HepG2 (cell line): ENCODE data around the gene ATG2A. TPM values are rescaled to one million over a fixed set of nuclear protein-coding genes. Genes with fewer than 3 reads are reported as not detected.

ENCODE experiments used
- CBX2 ChIP-seq, 2 experiments: fragments of 200-600 bp in 1 of 2; sonication (generic); formaldehyde crosslinking in 1 of 2; IDR thresholded peaks; 2 replicates each; pipeline versions ENCODE4 v1.7.0 to v1.8.1; 2018 to 2022; ENCODE audit warnings: low read depth in 2 of 2, low read length in 1 of 2, mild to moderate bottlenecking in 1 of 2, missing genetic modification reagents in 1 of 2
- HNRNPLL ChIP-seq: fragments of 200-400 bp; formaldehyde crosslinking; IDR thresholded peaks from 2 replicates; pipeline ENCODE4 v1.6.1; 2017; ENCODE audit warnings: mild to moderate bottlenecking, low read depth, low read length; ENCODE audit not compliant: poor library complexity, severe bottlenecking
- HOXA9 ChIP-seq: sonication (generic); formaldehyde crosslinking; IDR thresholded peaks from 2 replicates; pipeline ENCODE4 v1.8.1; 2022; ENCODE audit warnings: missing genetic modification reagents, mild to moderate bottlenecking, moderate library complexity, borderline replicate concordance
- JUND ChIP-seq: sonication (generic); formaldehyde crosslinking; IDR thresholded peaks from 2 replicates; pipeline ENCODE4 v1.8.0; 2022; ENCODE audit warnings: mild to moderate bottlenecking, missing genetic modification reagents
- MAF1 ChIP-seq: sonication (generic); formaldehyde crosslinking; IDR thresholded peaks from 2 replicates; pipeline ENCODE4 v1.5.0; 2020; ENCODE audit warnings: missing genetic modification reagents, borderline replicate concordance
- ZFP36 ChIP-seq: fragments of 150-350 bp; IDR thresholded peaks from 2 replicates; pipeline ENCODE4 v1.6.1; 2018; ENCODE audit warnings: borderline replicate concordance, low read length, low read depth; ENCODE audit not compliant: partially characterized antibody
- ZNF737 ChIP-seq: sonication (generic); formaldehyde crosslinking; IDR thresholded peaks from 2 replicates; pipeline ENCODE4 v1.5.0; 2020; ENCODE audit warnings: missing genetic modification reagents, mild to moderate bottlenecking, borderline replicate concordance
- polyA plus RNA-seq, 8 experiments: library from polyadenylated mRNA; depleted of rRNA in 3 of 8; stranded (reverse) in 7 of 8; unstranded in 1 of 8; fragments of >200 nt; fragmentation: Illumina TruSeq in 4 of 8; extraction: Trizol in 4 of 8; gene quantifications; 2 replicates each; pipeline versions ENCODE4 v1.2.1 to v1.2.3, GENCODE V29; 2011 to 2016; ENCODE audit warnings: low read depth in 4 of 8, missing spikeins in 1 of 8, mixed read lengths in 1 of 8; ENCODE audit not compliant: insufficient read depth in 1 of 8
- total RNA-seq, 5 experiments: library from RNA; depleted of rRNA; stranded (reverse); fragments of >200 nt; fragmentation: Illumina TruSeq; extraction: Trizol; gene quantifications; 2 replicates each; pipeline ENCODE4 v1.2.3, GENCODE V29; 2016; ENCODE audit warnings: low read depth in 1 of 5
- TF ChIP-seq, protein P1 (sequence below): sonication (generic); formaldehyde crosslinking; IDR thresholded peaks from 2 replicates; pipeline ENCODE4 v1.5.0; 2020; ENCODE audit warnings: mild to moderate bottlenecking, missing genetic modification reagents, borderline replicate concordance
- TF ChIP-seq, protein P2 (sequence below): IDR thresholded peaks from 2 replicates; pipeline ENCODE4 v1.6.1; 2016; ENCODE audit warnings: low read depth, control low read depth
- TF ChIP-seq, protein P3 (sequence below): sonication (generic); formaldehyde crosslinking; IDR thresholded peaks from 2 replicates; pipeline ENCODE4 v1.5.0; 2020; ENCODE audit warnings: mild to moderate bottlenecking, missing genetic modification reagents, moderate library complexity
- TF ChIP-seq, protein P4 (sequence below): sonication (generic); formaldehyde crosslinking; IDR thresholded peaks from 2 replicates; pipeline ENCODE4; 2020; ENCODE audit warnings: missing genetic modification reagents, mild to moderate bottlenecking, borderline replicate concordance
- TF ChIP-seq, protein P5 (sequence below): sonication (generic); formaldehyde crosslinking; IDR thresholded peaks from 2 replicates; pipeline ENCODE4 v1.9.0; 2021; ENCODE audit warnings: missing genetic modification reagents, borderline replicate concordance

ATG2A gene
- total and polyA plus RNA-seq, 2 of the 13 experiments (the other 11 are each of a cell fraction or from before 2014, with no cell fraction given) = 6.7 to 8.0 TPM

DNA sequence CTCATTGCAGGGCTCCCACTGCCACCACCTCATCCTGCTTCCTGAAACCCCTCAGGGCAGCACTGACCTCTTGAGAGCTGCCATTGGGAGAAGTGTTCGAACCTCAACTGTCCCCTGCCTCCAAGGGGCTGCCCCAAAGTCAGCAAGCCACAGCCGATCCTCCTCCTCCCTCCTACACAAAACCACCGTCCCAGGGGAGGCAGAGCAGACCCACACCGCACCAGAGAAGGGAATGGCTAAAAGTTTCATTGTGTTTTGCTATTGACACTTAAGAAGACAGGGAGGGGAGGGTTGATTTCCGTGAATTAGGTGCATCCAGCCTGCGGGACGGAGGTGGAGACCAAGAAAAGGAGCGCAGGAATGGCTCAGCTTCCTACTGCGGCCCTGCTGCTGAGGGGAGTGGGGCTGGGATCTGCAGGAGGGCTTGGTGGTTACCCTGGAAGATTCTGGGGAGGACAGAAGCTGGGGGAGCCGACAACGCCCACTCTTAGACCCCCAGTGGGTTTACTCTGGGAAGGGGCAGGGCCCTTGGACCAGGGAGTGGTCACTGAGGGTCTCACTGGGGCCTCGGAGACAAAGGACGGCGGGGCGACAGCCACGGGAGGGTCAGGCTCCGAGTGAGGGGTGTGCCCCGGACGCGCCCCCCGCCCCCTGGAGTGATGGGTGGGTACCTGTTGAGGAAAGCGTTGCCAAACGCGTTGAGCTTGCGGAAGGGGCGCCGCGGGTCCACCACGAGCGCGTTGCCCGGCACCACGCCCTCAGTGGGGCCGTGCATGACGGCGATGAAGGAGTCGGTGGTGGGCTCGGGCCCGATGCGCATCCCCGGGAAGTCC lies 39.4 kb downstream of the ATG2A start (continued):
- TF ChIP-seq, protein P1, sequence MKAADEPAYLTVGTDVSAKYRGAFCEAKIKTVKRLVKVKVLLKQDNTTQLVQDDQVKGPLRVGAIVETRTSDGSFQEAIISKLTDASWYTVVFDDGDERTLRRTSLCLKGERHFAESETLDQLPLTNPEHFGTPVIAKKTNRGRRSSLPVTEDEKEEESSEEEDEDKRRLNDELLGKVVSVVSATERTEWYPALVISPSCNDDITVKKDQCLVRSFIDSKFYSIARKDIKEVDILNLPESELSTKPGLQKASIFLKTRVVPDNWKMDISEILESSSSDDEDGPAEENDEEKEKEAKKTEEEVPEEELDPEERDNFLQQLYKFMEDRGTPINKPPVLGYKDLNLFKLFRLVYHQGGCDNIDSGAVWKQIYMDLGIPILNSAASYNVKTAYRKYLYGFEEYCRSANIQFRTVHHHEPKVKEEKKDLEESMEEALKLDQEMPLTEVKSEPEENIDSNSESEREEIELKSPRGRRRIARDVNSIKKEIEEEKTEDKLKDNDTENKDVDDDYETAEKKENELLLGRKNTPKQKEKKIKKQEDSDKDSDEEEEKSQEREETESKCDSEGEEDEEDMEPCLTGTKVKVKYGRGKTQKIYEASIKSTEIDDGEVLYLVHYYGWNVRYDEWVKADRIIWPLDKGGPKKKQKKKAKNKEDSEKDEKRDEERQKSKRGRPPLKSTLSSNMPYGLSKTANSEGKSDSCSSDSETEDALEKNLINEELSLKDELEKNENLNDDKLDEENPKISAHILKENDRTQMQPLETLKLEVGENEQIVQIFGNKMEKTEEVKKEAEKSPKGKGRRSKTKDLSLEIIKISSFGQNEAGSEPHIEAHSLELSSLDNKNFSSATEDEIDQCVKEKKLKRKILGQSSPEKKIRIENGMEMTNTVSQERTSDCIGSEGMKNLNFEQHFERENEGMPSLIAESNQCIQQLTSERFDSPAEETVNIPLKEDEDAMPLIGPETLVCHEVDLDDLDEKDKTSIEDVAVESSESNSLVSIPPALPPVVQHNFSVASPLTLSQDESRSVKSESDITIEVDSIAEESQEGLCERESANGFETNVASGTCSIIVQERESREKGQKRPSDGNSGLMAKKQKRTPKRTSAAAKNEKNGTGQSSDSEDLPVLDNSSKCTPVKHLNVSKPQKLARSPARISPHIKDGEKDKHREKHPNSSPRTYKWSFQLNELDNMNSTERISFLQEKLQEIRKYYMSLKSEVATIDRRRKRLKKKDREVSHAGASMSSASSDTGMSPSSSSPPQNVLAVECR (CRISPR knock-in tag) = no peak
- TF ChIP-seq ZFP36 (no peak), JUND (CRISPR knock-in tag) (no peak), HOXA9 (CRISPR knock-in tag) (no peak), HNRNPLL (peak; percentile 4), CBX2 (IDR thresholded peaks at IDR 0.05; ENCODE audit: low read depth, low read length) (no peak), CBX2 (CRISPR knock-in tag; IDR thresholded peaks at IDR 0.05; ENCODE audit: low read depth) (0 out of 2 replicates have a peak, but pooled peaks have one; percentile 41), MAF1 (CRISPR knock-in tag) (0 out of 2 replicates have a peak, but pooled peaks have one; percentile 45), ZNF737 (CRISPR knock-in tag) (no peak)
- TF ChIP-seq, protein P2, sequence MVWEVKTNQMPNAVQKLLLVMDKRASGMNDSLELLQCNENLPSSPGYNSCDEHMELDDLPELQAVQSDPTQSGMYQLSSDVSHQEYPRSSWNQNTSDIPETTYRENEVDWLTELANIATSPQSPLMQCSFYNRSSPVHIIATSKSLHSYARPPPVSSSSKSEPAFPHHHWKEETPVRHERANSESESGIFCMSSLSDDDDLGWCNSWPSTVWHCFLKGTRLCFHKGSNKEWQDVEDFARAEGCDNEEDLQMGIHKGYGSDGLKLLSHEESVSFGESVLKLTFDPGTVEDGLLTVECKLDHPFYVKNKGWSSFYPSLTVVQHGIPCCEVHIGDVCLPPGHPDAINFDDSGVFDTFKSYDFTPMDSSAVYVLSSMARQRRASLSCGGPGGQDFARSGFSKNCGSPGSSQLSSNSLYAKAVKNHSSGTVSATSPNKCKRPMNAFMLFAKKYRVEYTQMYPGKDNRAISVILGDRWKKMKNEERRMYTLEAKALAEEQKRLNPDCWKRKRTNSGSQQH (CRISPR knock-in tag) = no peak
- TF ChIP-seq, protein P3, sequence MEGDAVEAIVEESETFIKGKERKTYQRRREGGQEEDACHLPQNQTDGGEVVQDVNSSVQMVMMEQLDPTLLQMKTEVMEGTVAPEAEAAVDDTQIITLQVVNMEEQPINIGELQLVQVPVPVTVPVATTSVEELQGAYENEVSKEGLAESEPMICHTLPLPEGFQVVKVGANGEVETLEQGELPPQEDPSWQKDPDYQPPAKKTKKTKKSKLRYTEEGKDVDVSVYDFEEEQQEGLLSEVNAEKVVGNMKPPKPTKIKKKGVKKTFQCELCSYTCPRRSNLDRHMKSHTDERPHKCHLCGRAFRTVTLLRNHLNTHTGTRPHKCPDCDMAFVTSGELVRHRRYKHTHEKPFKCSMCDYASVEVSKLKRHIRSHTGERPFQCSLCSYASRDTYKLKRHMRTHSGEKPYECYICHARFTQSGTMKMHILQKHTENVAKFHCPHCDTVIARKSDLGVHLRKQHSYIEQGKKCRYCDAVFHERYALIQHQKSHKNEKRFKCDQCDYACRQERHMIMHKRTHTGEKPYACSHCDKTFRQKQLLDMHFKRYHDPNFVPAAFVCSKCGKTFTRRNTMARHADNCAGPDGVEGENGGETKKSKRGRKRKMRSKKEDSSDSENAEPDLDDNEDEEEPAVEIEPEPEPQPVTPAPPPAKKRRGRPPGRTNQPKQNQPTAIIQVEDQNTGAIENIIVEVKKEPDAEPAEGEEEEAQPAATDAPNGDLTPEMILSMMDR (CRISPR knock-in tag) = no peak
- TF ChIP-seq, protein P4, sequence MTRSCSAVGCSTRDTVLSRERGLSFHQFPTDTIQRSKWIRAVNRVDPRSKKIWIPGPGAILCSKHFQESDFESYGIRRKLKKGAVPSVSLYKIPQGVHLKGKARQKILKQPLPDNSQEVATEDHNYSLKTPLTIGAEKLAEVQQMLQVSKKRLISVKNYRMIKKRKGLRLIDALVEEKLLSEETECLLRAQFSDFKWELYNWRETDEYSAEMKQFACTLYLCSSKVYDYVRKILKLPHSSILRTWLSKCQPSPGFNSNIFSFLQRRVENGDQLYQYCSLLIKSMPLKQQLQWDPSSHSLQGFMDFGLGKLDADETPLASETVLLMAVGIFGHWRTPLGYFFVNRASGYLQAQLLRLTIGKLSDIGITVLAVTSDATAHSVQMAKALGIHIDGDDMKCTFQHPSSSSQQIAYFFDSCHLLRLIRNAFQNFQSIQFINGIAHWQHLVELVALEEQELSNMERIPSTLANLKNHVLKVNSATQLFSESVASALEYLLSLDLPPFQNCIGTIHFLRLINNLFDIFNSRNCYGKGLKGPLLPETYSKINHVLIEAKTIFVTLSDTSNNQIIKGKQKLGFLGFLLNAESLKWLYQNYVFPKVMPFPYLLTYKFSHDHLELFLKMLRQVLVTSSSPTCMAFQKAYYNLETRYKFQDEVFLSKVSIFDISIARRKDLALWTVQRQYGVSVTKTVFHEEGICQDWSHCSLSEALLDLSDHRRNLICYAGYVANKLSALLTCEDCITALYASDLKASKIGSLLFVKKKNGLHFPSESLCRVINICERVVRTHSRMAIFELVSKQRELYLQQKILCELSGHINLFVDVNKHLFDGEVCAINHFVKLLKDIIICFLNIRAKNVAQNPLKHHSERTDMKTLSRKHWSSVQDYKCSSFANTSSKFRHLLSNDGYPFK (CRISPR knock-in tag) = no peak
- TF ChIP-seq, protein P5, sequence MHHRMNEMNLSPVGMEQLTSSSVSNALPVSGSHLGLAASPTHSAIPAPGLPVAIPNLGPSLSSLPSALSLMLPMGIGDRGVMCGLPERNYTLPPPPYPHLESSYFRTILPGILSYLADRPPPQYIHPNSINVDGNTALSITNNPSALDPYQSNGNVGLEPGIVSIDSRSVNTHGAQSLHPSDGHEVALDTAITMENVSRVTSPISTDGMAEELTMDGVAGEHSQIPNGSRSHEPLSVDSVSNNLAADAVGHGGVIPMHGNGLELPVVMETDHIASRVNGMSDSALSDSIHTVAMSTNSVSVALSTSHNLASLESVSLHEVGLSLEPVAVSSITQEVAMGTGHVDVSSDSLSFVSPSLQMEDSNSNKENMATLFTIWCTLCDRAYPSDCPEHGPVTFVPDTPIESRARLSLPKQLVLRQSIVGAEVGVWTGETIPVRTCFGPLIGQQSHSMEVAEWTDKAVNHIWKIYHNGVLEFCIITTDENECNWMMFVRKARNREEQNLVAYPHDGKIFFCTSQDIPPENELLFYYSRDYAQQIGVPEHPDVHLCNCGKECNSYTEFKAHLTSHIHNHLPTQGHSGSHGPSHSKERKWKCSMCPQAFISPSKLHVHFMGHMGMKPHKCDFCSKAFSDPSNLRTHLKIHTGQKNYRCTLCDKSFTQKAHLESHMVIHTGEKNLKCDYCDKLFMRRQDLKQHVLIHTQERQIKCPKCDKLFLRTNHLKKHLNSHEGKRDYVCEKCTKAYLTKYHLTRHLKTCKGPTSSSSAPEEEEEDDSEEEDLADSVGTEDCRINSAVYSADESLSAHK (CRISPR knock-in tag) = no peak
